ENCODE measurements around the gene AS3MT.
"Not testable (repeated sequence)": the region's sequence is repeated elsewhere in the genome, so short reads cannot be mapped to it uniquely, and the experiment has no call there.

Gene AS3MT

GRCh38 chr10:102845352-102845902, 23.8 kb upstream of the AS3MT start:
- DNase-seq, result no peak
- in situ Hi-C loops (cut with HindIII; ENCODE audit: low pct_ligation_motif_present, low pct_unique_long_range_greater_than_20kb, low sequenced_read_pairs), result no loop called here

- no peak for DNase-seq
- in situ Hi-C loops (cut with HindIII; ENCODE audit: low pct_ligation_motif_present, low pct_unique_long_range_greater_than_20kb, low sequenced_read_pairs), result no loop called here
These were observed 19.2 kb upstream of the AS3MT start for GRCh38 chr10:102850025-102850518.

GRCh38 chr10:102853237-102853636, 16.0 kb upstream of the AS3MT start:
- DNase-seq; in situ Hi-C loops (cut with HindIII; ENCODE audit: low pct_ligation_motif_present, low pct_unique_long_range_greater_than_20kb, low sequenced_read_pairs): not testable (repeated sequence)

GRCh38 chr10:102855731-102856436, 13.4 kb upstream of the AS3MT start:
- DNase-seq, result peak; percentile 95
- in situ Hi-C loops (cut with HindIII; ENCODE audit: low pct_ligation_motif_present, low pct_unique_long_range_greater_than_20kb, low sequenced_read_pairs), result not testable (repeated sequence)

- no peak for DNase-seq
- in situ Hi-C loops (cut with HindIII; ENCODE audit: low pct_ligation_motif_present, low pct_unique_long_range_greater_than_20kb, low sequenced_read_pairs), result no loop called here
These were observed 12.4 kb upstream of the AS3MT start for GRCh38 chr10:102856758-102857424.

GRCh38 chr10:102859911-102860310, 9.4 kb upstream of the AS3MT start:
- in situ Hi-C loops (cut with HindIII; ENCODE audit: low pct_ligation_motif_present, low pct_unique_long_range_greater_than_20kb, low sequenced_read_pairs), result no loop called here
- no peak for DNase-seq

- no peak for DNase-seq
- in situ Hi-C loops (cut with HindIII; ENCODE audit: low pct_ligation_motif_present, low pct_unique_long_range_greater_than_20kb, low sequenced_read_pairs), result no loop called here
These were observed 5.6 kb upstream of the AS3MT start for GRCh38 chr10:102863660-102864059.

GRCh38 chr10:102865620-102866019, 3.6 kb upstream of the AS3MT start:
- DNase-seq, result no peak
- in situ Hi-C loops (cut with HindIII; ENCODE audit: low pct_ligation_motif_present, low pct_unique_long_range_greater_than_20kb, low sequenced_read_pairs), result no loop called here

- DNase-seq, result no peak
These were observed 386 bp upstream of the AS3MT start for GRCh38 chr10:102868911-102869257.

GRCh38 chr10:102870221-102870620, 951 bp downstream of the AS3MT start:
- no peak for DNase-seq
- in situ Hi-C loops (cut with HindIII; ENCODE audit: low pct_ligation_motif_present, low pct_unique_long_range_greater_than_20kb, low sequenced_read_pairs), result no loop called here

More at GRCh38 chr10:102868911-102869257, 386 bp upstream of the AS3MT start:
- in situ Hi-C loops (cut with HindIII; ENCODE audit: low pct_ligation_motif_present, low pct_unique_long_range_greater_than_20kb, low sequenced_read_pairs), result no loop called here

GRCh38 chr10:102872163-102872562, 2.9 kb downstream of the AS3MT start:
- DNase-seq, result no peak
- in situ Hi-C loops (cut with HindIII; ENCODE audit: low pct_ligation_motif_present, low pct_unique_long_range_greater_than_20kb, low sequenced_read_pairs), result no loop called here

- in situ Hi-C loops (cut with HindIII; ENCODE audit: low pct_ligation_motif_present, low pct_unique_long_range_greater_than_20kb, low sequenced_read_pairs), result no loop called here
- DNase-seq, result no peak
These were observed 7.5 kb downstream of the AS3MT start for GRCh38 chr10:102876747-102877153.

GRCh38 chr10:102878629-102879028, 9.4 kb downstream of the AS3MT start:
- in situ Hi-C loops (cut with HindIII; ENCODE audit: low pct_ligation_motif_present, low pct_unique_long_range_greater_than_20kb, low sequenced_read_pairs), result no loop called here
- DNase-seq, result no peak

- in situ Hi-C loops (cut with HindIII; ENCODE audit: low pct_ligation_motif_present, low pct_unique_long_range_greater_than_20kb, low sequenced_read_pairs), result no loop called here
- DNase-seq, result no peak
These were observed 11.0 kb downstream of the AS3MT start for GRCh38 chr10:102880256-102880655.

GRCh38 chr10:102888048-102888447, 18.8 kb downstream of the AS3MT start:
- DNase-seq, result no peak
- in situ Hi-C loops (cut with HindIII; ENCODE audit: low pct_ligation_motif_present, low pct_unique_long_range_greater_than_20kb, low sequenced_read_pairs), result no loop called here

GRCh38 chr10:102894466-102895213, 25.4 kb downstream of the AS3MT start:
- DNase-seq, result no peak
- in situ Hi-C loops (cut with HindIII; ENCODE audit: low pct_ligation_motif_present, low pct_unique_long_range_greater_than_20kb, low sequenced_read_pairs), result no loop called here

GRCh38 chr10:102900006-102900405, 30.7 kb downstream of the AS3MT start:
- DNase-seq, result no peak
- in situ Hi-C loops (cut with HindIII; ENCODE audit: low pct_ligation_motif_present, low pct_unique_long_range_greater_than_20kb, low sequenced_read_pairs), result no loop called here

- DNase-seq, result no peak
- in situ Hi-C loops (cut with HindIII; ENCODE audit: low pct_ligation_motif_present, low pct_unique_long_range_greater_than_20kb, low sequenced_read_pairs), result no loop called here
These were observed 35.1 kb downstream of the AS3MT start for GRCh38 chr10:102904346-102904745.

GRCh38 chr10:102906507-102906906, 37.2 kb downstream of the AS3MT start:
- no peak for DNase-seq
- in situ Hi-C loops (cut with HindIII; ENCODE audit: low pct_ligation_motif_present, low pct_unique_long_range_greater_than_20kb, low sequenced_read_pairs), result no loop called here
